Kidney (tissue), 14 donors: Measurements from ENCODE around the gene FBF1. TPM values are rescaled to one million over a fixed set of nuclear protein-coding genes. Genes with fewer than 3 reads are reported as not detected.

ENCODE experiments used
- DNase-seq, 5 donors: peaks; one replicate each; pipeline ENCODE4 v3.0.0-alpha.2; 2013 to 2020
- FAIRE-seq: peaks from 2 replicates; lab custom pipeline; 2012; peaks lifted over from hg19 to GRCh38; lab: Jason Lieb, UNC
- H3K27ac ChIP-seq, 2 donors: one replicate each; pipeline ENCODE4 v1.7.0; 2013; ENCODE audit warnings: low read depth in 2 of 2, low read length in 2 of 2, inconsistent platforms in 1 of 2
- H3K27me3 ChIP-seq: one replicate; pipeline ENCODE4 v1.7.1; 2013; ENCODE audit warnings: low read length, inconsistent platforms; ENCODE audit not compliant: control insufficient read depth, insufficient read depth
- H3K36me3 ChIP-seq, 3 donors: one replicate each; pipeline versions ENCODE4 v1.7.0 to v1.7.1; 2013; ENCODE audit warnings: low read length in 3 of 3, control low read depth in 1 of 3, inconsistent platforms in 1 of 3; ENCODE audit not compliant: insufficient read depth in 3 of 3, control insufficient read depth in 2 of 3
- H3K4me1 ChIP-seq, 3 donors: one replicate each; pipeline versions ENCODE4 v1.7.0 to v1.7.1; 2013; ENCODE audit warnings: low read length in 3 of 3, inconsistent platforms in 1 of 3, low read depth in 1 of 3; ENCODE audit not compliant: control insufficient read depth in 2 of 3, insufficient read depth in 2 of 3
- H3K4me3 ChIP-seq, 3 donors: one replicate each; pipeline versions ENCODE4 v1.7.0 to v1.8.1; 2013; ENCODE audit warnings: low read length in 3 of 3, control low read depth in 1 of 3, inconsistent platforms in 1 of 3
- H3K9ac ChIP-seq, 3 donors: one replicate each; pipeline versions ENCODE4 v1.7.0 to v1.7.1; 2013; ENCODE audit warnings: low read length in 3 of 3, control low read depth in 1 of 3, inconsistent platforms in 1 of 3
- H3K9me3 ChIP-seq, 3 donors: one replicate each; pipeline versions ENCODE4 v1.7.0 to v1.7.1; 2013; ENCODE audit warnings: low read length in 3 of 3, control low read depth in 1 of 3, inconsistent platforms in 1 of 3; ENCODE audit not compliant: control insufficient read depth in 2 of 3, insufficient read depth in 1 of 3
- intact Hi-C: fragments of 100-400 bp; cut with DNase I; formaldehyde crosslinking; loops from one replicate; pipeline ENCODE4 v1.11.1; 2022
- polyA plus RNA-seq: library from polyadenylated mRNA; stranded (reverse); fragments of 350-450 nt; fragmentation: Illumina TruSeq; extraction: RNeasy Lipid Tissue Mini Kit (QIAGEN cat#74804); gene quantifications from one replicate; pipeline ENCODE4 v1.2.3, GENCODE V29; 2014; ENCODE audit warnings: low read depth, low replicate concordance; ENCODE audit not compliant: insufficient read depth
- total RNA-seq: library from RNA; stranded (reverse); fragmentation: NEBNext Ultra II Directional; extraction: Animal tissue kit (Norgen Biotek cat#: 25700); gene quantifications from one replicate; pipeline ENCODE4 v1.2.1, GENCODE V29; 2021
- TF ChIP-seq, protein P1 (sequence below): IDR thresholded peaks from 3 replicates; pipeline ENCODE4 v1.5.1; 2012; ENCODE audit warnings: mild to moderate bottlenecking, moderate library complexity, borderline replicate concordance; ENCODE audit not compliant: insufficient read depth; ENCODE audit errors: extremely low read depth
- donor health status: control.
- donor health status: control.
- donor health status: control.
- donor health status: control.
- donor health status: control.
- donor health status: DM: yes; HTN: yes; CAD: no.
- donor health status: Normal renal cell carcinoma (clear cell type).

Gene FBF1
- total and polyA plus RNA-seq, 2 donors from 2014 or later, result 5.7 to 11.5 TPM

GRCh38 chr17:75965468-75965867 lies 24.6 kb upstream of the FBF1 start:
- no peaks in the 10 kb centered on the region for H3K4me1 ChIP-seq
- H3K36me3 ChIP-seq, result peaks cover 0 to 2% (median 2%) of the 10 kb centered on the region in 3 donors
- intact Hi-C loops, result no loop called here
- no peak overlapping the region for H3K9ac ChIP-seq
- FAIRE-seq (no peak), DNase-seq (no peak)
- H3K27ac ChIP-seq, result no peak overlapping the region
- no peaks in the 10 kb centered on the region for H3K27me3 ChIP-seq
- H3K4me3 ChIP-seq, result no peak overlapping the region
- no peaks in the 10 kb centered on the region for H3K9me3 ChIP-seq
- TF ChIP-seq, protein P1, sequence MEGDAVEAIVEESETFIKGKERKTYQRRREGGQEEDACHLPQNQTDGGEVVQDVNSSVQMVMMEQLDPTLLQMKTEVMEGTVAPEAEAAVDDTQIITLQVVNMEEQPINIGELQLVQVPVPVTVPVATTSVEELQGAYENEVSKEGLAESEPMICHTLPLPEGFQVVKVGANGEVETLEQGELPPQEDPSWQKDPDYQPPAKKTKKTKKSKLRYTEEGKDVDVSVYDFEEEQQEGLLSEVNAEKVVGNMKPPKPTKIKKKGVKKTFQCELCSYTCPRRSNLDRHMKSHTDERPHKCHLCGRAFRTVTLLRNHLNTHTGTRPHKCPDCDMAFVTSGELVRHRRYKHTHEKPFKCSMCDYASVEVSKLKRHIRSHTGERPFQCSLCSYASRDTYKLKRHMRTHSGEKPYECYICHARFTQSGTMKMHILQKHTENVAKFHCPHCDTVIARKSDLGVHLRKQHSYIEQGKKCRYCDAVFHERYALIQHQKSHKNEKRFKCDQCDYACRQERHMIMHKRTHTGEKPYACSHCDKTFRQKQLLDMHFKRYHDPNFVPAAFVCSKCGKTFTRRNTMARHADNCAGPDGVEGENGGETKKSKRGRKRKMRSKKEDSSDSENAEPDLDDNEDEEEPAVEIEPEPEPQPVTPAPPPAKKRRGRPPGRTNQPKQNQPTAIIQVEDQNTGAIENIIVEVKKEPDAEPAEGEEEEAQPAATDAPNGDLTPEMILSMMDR, result no peak

GRCh38 chr17:75959839-75960511 lies 19.1 kb upstream of the FBF1 start:
- TF ChIP-seq, protein P1, result no peak
- Histone ChIP-seq H3K4me3 (no peak overlapping the region), H3K27me3 (no peaks in the 10 kb centered on the region), H3K36me3 (peaks cover 3 to 17% (median 13%) of the 10 kb centered on the region in 3 donors), H3K4me1 (no peaks in the 10 kb centered on the region), H3K9me3 (no peaks in the 10 kb centered on the region), H3K9ac (no peak overlapping the region), H3K27ac (no peak overlapping the region)
- DNase-seq (no peak), FAIRE-seq (no peak)
- intact Hi-C loops, result no loop called here

DNA sequence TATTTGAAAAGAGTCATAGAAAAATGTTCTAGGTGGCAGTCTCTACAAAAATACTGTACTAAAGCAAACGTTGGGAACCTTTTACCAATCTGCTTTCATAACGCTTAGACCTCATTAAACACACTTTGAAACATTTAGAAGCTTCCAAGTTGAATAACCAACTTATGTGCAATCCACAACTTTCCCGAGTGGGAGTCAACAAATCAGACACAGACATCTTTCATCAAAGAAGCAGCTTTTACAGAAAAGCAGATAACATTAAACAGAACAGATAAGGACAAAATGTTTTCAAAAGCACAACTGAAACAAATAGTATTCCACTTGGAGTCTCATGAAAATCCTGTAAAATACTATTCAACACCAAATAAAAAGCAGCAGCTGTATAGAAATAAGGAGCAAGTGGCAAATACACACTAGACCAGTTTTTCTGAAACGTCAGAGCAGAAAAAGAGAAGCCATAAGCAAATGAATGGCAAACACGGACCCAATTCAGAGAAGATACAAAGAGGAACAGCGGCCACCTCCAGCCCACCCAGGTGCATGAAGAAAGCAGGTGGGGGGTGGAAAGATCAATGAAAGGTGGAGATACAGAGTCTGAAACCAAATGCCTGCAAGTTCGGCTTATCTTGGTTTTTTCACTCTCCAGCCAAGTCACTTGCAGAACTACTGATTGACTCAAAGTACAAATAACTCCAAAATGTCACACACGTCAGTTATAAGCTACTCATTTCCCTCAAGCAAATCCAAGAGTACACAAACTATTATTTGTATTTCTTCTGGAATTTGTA lies 18.4 kb upstream of the FBF1 start:
- TF ChIP-seq, protein P1, result no peak
- peaks cover 3 to 20% (median 13%) of the 10 kb centered on the region in 3 donors for H3K36me3 ChIP-seq
- DNase-seq, result no peak
- no peak overlapping the region for H3K9ac ChIP-seq
- no peaks in the 10 kb centered on the region for H3K9me3 ChIP-seq
- no peak for FAIRE-seq
- H3K4me1 ChIP-seq, result no peaks in the 10 kb centered on the region
- intact Hi-C loops, result no loop called here
- H3K27ac ChIP-seq, result no peak overlapping the region
- no peaks in the 10 kb centered on the region for H3K27me3 ChIP-seq
- H3K4me3 ChIP-seq, result no peak overlapping the region
